Measurements from ENCODE around the gene UVRAG.
"Not testable (repeated sequence)": the region's sequence is repeated elsewhere in the genome, so short reads cannot be mapped to it uniquely, and the experiment has no call there.

The UVRAG gene

GRCh38 chr11:75931124-75931523 is 116.1 kb downstream of the UVRAG start:
- no peak overlapping the region for H3K4me3 ChIP-seq (ENCODE audit: low read depth, low read length)
- TF ChIP-seq, protein P1, sequence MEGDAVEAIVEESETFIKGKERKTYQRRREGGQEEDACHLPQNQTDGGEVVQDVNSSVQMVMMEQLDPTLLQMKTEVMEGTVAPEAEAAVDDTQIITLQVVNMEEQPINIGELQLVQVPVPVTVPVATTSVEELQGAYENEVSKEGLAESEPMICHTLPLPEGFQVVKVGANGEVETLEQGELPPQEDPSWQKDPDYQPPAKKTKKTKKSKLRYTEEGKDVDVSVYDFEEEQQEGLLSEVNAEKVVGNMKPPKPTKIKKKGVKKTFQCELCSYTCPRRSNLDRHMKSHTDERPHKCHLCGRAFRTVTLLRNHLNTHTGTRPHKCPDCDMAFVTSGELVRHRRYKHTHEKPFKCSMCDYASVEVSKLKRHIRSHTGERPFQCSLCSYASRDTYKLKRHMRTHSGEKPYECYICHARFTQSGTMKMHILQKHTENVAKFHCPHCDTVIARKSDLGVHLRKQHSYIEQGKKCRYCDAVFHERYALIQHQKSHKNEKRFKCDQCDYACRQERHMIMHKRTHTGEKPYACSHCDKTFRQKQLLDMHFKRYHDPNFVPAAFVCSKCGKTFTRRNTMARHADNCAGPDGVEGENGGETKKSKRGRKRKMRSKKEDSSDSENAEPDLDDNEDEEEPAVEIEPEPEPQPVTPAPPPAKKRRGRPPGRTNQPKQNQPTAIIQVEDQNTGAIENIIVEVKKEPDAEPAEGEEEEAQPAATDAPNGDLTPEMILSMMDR (IDR thresholded peaks at IDR 0.05; ENCODE audit: borderline replicate concordance, insufficient read depth, low read depth, low read length), result no peak

- H3K4me3 ChIP-seq (ENCODE audit: low read depth, low read length), result not testable (repeated sequence)
These were observed 118.7 kb downstream of the UVRAG start for GRCh38 chr11:75933736-75934135.

DNA sequence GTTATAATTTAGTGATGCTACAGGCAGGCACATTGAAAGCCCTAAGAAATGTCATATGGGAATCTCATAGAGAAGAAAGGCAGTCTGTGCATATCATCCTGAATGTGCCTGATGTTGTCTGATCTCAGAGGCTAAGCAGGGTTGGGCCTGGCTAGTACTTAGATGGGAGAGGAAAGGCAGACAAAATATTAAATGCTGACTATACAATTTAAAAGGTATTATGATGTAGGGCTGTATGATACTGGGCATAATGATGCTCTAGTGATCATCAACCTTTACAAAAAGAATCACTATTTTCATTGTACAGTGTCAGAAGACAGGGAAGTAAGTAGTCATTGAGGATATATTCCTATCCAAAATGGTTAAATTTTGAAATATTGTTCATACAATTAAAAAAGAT is 119.8 kb downstream of the UVRAG start:
- TF ChIP-seq, protein P1 (IDR thresholded peaks at IDR 0.05; ENCODE audit: borderline replicate concordance, insufficient read depth, low read depth, low read length), result no peak
- H3K4me3 ChIP-seq (ENCODE audit: low read depth, low read length), result no peak overlapping the region

DNA sequence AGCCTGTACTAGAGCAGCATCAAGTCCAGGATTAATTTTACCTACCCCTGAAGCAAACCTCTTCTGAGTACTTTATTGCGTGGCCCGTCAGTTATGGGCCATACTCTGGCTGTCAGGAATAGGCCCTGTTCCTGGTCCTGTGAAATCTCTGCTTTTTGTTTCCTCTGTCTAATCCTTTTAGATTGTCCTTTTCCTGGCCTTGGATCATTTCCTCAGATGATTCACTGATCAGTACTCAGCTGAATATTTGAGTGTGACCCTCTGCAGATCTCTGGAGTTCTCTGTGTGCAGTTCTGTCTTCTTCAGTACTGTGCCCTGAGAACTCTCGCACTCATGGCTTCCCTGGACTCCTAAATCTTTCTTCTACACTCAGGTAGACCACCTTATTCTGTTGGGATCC is 123.5 kb downstream of the UVRAG start:
- TF ChIP-seq, protein P1 (IDR thresholded peaks at IDR 0.05; ENCODE audit: borderline replicate concordance, insufficient read depth, low read depth, low read length), result no peak
- no peak overlapping the region for H3K4me3 ChIP-seq (ENCODE audit: low read depth, low read length)

- TF ChIP-seq, protein P1 (IDR thresholded peaks at IDR 0.05; ENCODE audit: borderline replicate concordance, insufficient read depth, low read depth, low read length), result no peak
These were observed 124.5 kb downstream of the UVRAG start for GRCh38 chr11:75939516-75939915.

GRCh38 chr11:75939992-75940391 is 125.0 kb downstream of the UVRAG start:
- TF ChIP-seq, protein P1 (IDR thresholded peaks at IDR 0.05; ENCODE audit: borderline replicate concordance, insufficient read depth, low read depth, low read length), result no peak
- no peak overlapping the region for H3K4me3 ChIP-seq (ENCODE audit: low read depth, low read length)

More at GRCh38 chr11:75939516-75939915, 124.5 kb downstream of the UVRAG start:
- H3K4me3 ChIP-seq (ENCODE audit: low read depth, low read length), result no peak overlapping the region

- TF ChIP-seq, protein P1 (IDR thresholded peaks at IDR 0.05; ENCODE audit: borderline replicate concordance, insufficient read depth, low read depth, low read length), result no peak
- H3K4me3 ChIP-seq (ENCODE audit: low read depth, low read length), result no peak overlapping the region
These were observed 125.9 kb downstream of the UVRAG start for GRCh38 chr11:75940911-75941310.

DNA sequence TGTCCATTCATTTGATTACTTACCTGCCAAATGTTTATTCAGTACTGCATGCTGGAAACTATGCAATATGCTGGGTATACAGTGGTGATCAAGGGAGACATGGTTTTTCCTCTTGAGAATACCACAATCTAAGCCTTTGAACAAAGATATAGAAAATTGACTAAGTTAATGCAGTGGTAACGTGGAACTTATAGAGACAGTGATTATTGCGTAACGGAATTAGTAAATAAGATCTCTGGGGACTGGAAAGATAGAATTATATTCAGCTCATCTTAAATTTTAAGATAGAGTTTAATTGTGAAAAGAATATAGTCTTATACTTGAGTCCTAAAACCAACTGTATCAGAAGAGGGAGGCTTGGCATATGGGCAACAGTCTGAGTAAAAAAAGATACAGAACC is 129.5 kb downstream of the UVRAG start:
- TF ChIP-seq, protein P1 (IDR thresholded peaks at IDR 0.05; ENCODE audit: borderline replicate concordance, insufficient read depth, low read depth, low read length), result no peak

More for the DNA sequence above, 129.5 kb downstream of the UVRAG start:
- H3K4me3 ChIP-seq (ENCODE audit: low read depth, low read length), result no peak overlapping the region

All from GM12875 (cell line).